NB4 (cell line): ENCODE measurements around the gene TMEM63A.

Source experiments
- DNase-seq: peaks from one replicate; pipeline ENCODE4 v3.0.0; 2010; ENCODE audit warnings: low read depth
- H3K4me3 ChIP-seq: one replicate; pipeline ENCODE4 v1.5.1; 2011; ENCODE audit warnings: mild to moderate bottlenecking, low read depth, low read length, moderate library complexity
- MYC ChIP-seq: IDR thresholded peaks from 2 replicates; pipeline ENCODE4 v1.6.1; 2011; ENCODE audit warnings: low read depth, low read length
- POLR2A ChIP-seq: IDR thresholded peaks from 2 replicates; pipeline ENCODE4 v1.6.1; 2011; ENCODE audit warnings: mild to moderate bottlenecking; ENCODE audit not compliant: insufficient read length; ENCODE audit errors: extremely low read depth
- TF ChIP-seq, protein P1 (sequence below): IDR thresholded peaks from one replicate; pipeline ENCODE4 v1.5.1; 2012; ENCODE audit warnings: low read depth, low read length
- TF ChIP-seq, protein P2 (sequence below): IDR thresholded peaks from 2 replicates; pipeline ENCODE4 v1.6.1; 2011; ENCODE audit warnings: low read depth, low read length

The TMEM63A gene

DNA sequence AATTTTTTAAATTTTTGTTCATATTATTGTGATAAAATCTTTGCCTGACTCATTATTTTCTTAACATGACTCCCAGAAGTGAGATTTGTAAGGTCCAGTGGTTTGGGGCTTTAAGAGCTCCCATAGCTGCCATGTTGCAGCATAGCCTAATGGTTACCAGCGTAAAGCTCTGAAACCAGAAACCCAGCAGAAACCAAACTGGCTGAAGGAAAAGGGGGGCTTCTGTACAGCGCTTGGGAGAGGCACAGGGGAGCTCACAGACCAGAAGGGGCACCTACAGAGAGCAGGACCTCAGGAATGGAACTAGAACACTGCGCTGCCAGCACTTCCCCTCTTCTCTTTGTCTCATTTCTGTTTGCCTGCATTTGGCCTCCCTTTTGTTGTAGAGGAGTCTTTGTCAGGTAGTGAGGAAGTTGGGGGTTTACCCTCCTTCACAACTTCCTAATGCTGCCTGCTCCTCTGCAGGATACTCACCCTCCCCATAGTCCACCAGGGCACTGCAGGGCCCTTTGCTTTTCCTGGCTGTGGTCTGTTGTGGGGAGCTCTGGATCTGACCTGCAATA lies 44.5 kb upstream of the TMEM63A start:
- peak; percentile 65 for DNase-seq
- TF ChIP-seq, protein P1, sequence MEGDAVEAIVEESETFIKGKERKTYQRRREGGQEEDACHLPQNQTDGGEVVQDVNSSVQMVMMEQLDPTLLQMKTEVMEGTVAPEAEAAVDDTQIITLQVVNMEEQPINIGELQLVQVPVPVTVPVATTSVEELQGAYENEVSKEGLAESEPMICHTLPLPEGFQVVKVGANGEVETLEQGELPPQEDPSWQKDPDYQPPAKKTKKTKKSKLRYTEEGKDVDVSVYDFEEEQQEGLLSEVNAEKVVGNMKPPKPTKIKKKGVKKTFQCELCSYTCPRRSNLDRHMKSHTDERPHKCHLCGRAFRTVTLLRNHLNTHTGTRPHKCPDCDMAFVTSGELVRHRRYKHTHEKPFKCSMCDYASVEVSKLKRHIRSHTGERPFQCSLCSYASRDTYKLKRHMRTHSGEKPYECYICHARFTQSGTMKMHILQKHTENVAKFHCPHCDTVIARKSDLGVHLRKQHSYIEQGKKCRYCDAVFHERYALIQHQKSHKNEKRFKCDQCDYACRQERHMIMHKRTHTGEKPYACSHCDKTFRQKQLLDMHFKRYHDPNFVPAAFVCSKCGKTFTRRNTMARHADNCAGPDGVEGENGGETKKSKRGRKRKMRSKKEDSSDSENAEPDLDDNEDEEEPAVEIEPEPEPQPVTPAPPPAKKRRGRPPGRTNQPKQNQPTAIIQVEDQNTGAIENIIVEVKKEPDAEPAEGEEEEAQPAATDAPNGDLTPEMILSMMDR, result no peak
- TF ChIP-seq MYC (no peak), POLR2A (no peak)
- TF ChIP-seq, protein P2, sequence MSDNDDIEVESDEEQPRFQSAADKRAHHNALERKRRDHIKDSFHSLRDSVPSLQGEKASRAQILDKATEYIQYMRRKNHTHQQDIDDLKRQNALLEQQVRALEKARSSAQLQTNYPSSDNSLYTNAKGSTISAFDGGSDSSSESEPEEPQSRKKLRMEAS, result no peak
- H3K4me3 ChIP-seq, result no peak overlapping the region

DNA sequence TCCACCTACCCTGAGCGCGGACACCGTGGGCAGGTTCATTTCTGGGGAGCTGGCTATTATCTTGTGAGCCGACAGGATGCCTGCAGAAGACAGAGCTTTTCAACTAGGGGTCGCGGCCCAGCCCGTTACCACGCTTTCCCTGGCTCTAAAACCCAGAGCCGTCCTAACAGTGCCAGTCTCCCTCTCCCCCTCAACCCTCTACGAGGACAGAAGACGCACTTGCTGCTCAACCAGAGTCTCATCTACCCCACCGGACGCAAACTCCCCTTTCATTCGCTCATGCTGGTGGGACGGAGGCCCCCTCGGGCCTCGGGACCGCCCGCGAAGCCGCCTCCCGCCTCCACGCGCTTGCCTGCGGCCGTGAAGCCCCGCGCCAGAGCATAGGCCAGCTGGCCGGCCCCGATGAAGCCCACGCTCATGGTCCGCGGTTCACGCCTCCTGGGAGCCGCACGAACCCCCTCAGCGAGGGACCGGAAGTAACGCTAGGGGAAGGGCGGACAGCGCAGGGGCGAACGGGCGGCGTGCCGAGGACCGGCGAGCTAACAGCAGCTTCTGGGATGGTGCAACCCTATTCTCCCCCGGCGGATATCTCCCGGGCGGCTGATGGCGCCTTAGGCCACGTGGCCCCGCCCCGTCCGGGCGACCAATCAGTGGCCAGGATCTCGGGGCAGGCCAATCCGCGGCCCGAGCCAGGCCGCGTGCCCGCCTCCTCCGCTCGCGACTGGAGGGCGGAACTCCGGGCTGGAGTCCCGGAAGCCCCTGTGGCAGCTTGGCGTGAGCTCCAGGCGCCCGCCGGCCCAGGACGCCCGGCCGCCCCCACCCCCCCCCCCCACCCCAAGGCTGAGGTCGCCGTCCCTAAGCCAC lies 41.7 kb upstream of the TMEM63A start, which contains the start of gene PYCR2:
Gene PYCR2, minus strand, starts transcription at position 559 of the 864 bp plus-strand sequence. Its CDS starts 140 bp downstream, at position 419.
- H3K4me3 ChIP-seq, result peak within 1 kb of the TSS; percentile 84
- DNase-seq, result peak; percentile 99
- TF ChIP-seq, protein P1, result no peak
- peak; percentile 92 for TF ChIP-seq MYC
- TF ChIP-seq, protein P2, result peak; percentile 97
- peak; percentile 83 for TF ChIP-seq POLR2A

DNA sequence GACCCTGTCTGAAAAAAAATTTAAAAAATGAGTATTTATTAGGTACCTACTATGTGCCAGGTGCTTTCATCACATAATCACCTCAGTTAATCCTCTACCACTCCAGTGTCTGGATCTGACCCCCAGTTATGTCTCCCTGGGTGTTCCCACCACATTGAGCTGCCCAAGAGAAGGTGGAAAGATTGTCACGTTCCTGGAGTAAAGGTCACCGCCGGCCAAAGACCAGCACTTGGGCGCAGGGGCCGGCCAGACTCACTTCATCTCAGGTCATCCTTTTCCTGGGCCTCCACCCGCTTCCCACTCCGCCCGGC lies 41.2 kb upstream of the TMEM63A start:
- TF ChIP-seq POLR2A (no peak), MYC (no peak)
- TF ChIP-seq, protein P2, result no peak
- TF ChIP-seq, protein P1, result no peak
- peak overlapping the region; percentile 84 for H3K4me3 ChIP-seq
- DNase-seq, result no peak

DNA sequence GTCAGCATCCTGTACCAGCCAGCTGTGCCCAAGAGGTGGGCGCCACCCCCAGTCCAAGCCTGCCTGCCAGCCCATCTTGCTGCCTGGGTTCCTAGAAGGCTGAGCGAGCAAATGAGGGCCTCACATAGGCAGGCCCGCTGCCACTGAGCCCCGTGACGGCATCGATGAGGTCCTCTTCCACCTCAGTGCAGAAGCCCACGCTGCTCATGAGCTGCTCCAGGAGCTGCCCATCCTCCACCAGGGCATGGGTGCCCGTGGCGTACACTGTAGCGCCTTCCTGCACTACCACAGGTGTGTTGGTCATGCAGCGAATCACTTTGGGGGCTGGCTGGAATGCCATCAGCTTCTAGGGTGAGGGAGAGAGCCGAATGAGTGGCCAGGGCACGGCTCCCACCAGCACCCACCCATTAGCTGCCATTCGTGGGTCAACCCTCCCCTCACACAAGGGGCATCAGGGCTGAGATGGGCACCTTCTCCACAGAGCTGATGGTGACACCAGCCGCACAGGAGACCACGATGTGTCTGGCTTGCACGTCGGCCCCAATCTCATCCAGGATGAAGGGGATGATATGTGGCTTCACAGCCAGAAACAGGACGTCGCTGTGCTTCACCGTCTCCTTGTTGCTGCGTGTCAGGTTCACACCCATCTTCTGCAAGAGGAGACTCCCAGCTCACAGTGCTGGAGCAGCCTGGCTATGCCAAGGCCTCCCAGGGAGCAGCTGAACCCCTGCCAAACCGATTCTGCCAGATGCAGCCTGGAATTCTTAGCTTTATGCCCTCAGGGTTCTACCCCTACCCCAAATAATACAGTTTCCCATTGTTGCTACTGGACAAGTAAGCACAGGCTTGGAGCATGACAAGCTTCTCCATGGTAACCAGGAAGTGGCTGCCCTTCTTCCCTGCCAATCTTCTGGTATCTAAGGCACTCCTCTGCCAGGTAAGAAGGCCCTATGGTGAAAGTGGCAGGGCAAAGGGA lies 39.8 kb upstream of the TMEM63A start:
- TF ChIP-seq, protein P1, result no peak
- no peak for TF ChIP-seq POLR2A
- TF ChIP-seq, protein P2, result no peak
- TF ChIP-seq MYC, result no peak
- no peak for DNase-seq
- H3K4me3 ChIP-seq, result no peak overlapping the region

DNA sequence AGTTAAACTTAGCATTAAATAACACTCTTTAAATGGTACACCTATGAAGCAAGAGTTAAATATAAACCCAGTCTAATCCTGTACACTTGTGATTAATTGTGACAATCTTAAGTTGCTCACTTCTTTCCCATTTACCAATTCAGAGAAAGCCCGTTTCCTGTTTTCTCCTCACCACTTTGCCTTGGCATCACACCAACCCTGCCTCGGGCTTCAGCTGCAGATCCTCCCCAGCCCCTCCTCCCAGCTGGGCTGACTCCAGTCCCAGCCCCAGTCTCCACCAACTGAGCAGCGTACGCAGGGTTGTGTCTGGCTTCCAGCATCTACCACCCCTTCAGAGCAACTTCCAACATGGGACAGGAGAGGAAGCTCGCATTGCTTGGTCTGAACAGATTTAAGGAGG lies 37.7 kb upstream of the TMEM63A start:
- no peak overlapping the region for H3K4me3 ChIP-seq
- TF ChIP-seq, protein P2, result no peak
- no peak for TF ChIP-seq POLR2A
- TF ChIP-seq, protein P1, result no peak
- no peak for TF ChIP-seq MYC
- DNase-seq, result no peak
